Neural cell (in vitro differentiated cells): ENCODE results near the gene LOXHD1.

Experiments
- EP300 ChIP-seq: fragments of 450-650 bp; conservative IDR thresholded peaks from 2 replicates; pipeline ENCODE4 v1.6.1; 2014; ENCODE audit warnings: antibody characterized with exemption, mild to moderate bottlenecking, moderate library complexity; ENCODE audit not compliant: poor library complexity, severe bottlenecking
- EZH2 ChIP-seq: fragments of 200-600, 300-800 bp; shearing (Covaris generic), sonication (generic); IDR thresholded peaks from 2 replicates; pipeline ENCODE4 v1.6.1; 2014; ENCODE audit warnings: antibody characterized with exemption, low read length, borderline replicate concordance, mild to moderate bottlenecking; ENCODE audit not compliant: insufficient read depth, poor library complexity, severe bottlenecking
- MXI1 ChIP-seq: fragments of 450-650 bp; conservative IDR thresholded peaks from 2 replicates; pipeline ENCODE4 v1.6.1; 2014; ENCODE audit warnings: antibody characterized with exemption, mild to moderate bottlenecking; ENCODE audit not compliant: poor library complexity, severe bottlenecking
- POLR2AphosphoS5 ChIP-seq: IDR thresholded peaks from 2 replicates; pipeline ENCODE4 v1.6.1; 2012
- RAD21 ChIP-seq: fragments of 450-650 bp; conservative IDR thresholded peaks from 2 replicates; pipeline ENCODE4 v1.6.1; 2014; ENCODE audit warnings: antibody characterized with exemption, mild to moderate bottlenecking, moderate library complexity
- TAF1 ChIP-seq: IDR thresholded peaks from 2 replicates; pipeline ENCODE4 v1.6.1; 2012; ENCODE audit warnings: low read depth
- TF ChIP-seq, protein P1 (sequence below): fragments of 450-650 bp; IDR thresholded peaks from 2 replicates; pipeline ENCODE4 v1.5.1; 2014; ENCODE audit warnings: antibody characterized with exemption, mild to moderate bottlenecking, moderate library complexity; ENCODE audit not compliant: poor library complexity, severe bottlenecking
- TF ChIP-seq, protein P2 (sequence below): IDR thresholded peaks from 2 replicates; pipeline ENCODE4 v1.6.1; 2012; ENCODE audit warnings: borderline replicate concordance

DNA sequence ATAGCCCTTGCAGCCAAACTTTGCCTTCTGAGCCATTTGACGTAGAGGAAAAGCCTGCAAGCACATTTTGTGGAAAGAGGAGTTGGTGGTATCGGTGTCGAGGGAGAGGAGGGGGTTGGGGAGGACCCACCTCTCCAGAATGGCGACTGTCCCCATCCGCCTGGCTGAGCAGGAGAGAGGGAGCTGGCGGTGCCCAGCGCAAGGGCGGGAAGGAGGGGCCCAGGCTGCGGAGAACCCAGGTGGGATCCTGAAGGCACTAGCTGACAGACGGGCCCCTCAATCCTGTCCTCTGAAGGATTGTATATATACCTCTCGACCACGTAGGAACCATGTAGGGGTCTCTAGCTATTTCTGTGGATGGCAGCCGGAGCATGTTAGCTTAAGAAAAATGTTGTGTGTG, 200.3 kb downstream of the LOXHD1 start:
- TF ChIP-seq, protein P1, sequence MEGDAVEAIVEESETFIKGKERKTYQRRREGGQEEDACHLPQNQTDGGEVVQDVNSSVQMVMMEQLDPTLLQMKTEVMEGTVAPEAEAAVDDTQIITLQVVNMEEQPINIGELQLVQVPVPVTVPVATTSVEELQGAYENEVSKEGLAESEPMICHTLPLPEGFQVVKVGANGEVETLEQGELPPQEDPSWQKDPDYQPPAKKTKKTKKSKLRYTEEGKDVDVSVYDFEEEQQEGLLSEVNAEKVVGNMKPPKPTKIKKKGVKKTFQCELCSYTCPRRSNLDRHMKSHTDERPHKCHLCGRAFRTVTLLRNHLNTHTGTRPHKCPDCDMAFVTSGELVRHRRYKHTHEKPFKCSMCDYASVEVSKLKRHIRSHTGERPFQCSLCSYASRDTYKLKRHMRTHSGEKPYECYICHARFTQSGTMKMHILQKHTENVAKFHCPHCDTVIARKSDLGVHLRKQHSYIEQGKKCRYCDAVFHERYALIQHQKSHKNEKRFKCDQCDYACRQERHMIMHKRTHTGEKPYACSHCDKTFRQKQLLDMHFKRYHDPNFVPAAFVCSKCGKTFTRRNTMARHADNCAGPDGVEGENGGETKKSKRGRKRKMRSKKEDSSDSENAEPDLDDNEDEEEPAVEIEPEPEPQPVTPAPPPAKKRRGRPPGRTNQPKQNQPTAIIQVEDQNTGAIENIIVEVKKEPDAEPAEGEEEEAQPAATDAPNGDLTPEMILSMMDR = no peak
- TF ChIP-seq RAD21 = no peak
- TF ChIP-seq POLR2AphosphoS5 = no peak
- TF ChIP-seq, protein P2, sequence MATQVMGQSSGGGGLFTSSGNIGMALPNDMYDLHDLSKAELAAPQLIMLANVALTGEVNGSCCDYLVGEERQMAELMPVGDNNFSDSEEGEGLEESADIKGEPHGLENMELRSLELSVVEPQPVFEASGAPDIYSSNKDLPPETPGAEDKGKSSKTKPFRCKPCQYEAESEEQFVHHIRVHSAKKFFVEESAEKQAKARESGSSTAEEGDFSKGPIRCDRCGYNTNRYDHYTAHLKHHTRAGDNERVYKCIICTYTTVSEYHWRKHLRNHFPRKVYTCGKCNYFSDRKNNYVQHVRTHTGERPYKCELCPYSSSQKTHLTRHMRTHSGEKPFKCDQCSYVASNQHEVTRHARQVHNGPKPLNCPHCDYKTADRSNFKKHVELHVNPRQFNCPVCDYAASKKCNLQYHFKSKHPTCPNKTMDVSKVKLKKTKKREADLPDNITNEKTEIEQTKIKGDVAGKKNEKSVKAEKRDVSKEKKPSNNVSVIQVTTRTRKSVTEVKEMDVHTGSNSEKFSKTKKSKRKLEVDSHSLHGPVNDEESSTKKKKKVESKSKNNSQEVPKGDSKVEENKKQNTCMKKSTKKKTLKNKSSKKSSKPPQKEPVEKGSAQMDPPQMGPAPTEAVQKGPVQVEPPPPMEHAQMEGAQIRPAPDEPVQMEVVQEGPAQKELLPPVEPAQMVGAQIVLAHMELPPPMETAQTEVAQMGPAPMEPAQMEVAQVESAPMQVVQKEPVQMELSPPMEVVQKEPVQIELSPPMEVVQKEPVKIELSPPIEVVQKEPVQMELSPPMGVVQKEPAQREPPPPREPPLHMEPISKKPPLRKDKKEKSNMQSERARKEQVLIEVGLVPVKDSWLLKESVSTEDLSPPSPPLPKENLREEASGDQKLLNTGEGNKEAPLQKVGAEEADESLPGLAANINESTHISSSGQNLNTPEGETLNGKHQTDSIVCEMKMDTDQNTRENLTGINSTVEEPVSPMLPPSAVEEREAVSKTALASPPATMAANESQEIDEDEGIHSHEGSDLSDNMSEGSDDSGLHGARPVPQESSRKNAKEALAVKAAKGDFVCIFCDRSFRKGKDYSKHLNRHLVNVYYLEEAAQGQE = no peak
- TF ChIP-seq TAF1 = no peak
- no peak for TF ChIP-seq EZH2
- TF ChIP-seq EP300 = no peak
- TF ChIP-seq MXI1 = no peak
